Erythroblast (primary cell): ENCODE measurements around the gene DHX16.

Source experiments
- GATA1 ChIP-seq: IDR thresholded peaks from 2 replicates; pipeline ENCODE4 v1.6.1; 2011; ENCODE audit warnings: low read depth, mild to moderate bottlenecking, control low read depth, low read length, moderate library complexity
- POLR2A ChIP-seq: IDR thresholded peaks from 2 replicates; pipeline ENCODE4 v1.6.1; 2011; ENCODE audit warnings: mild to moderate bottlenecking, low read length

DNA sequence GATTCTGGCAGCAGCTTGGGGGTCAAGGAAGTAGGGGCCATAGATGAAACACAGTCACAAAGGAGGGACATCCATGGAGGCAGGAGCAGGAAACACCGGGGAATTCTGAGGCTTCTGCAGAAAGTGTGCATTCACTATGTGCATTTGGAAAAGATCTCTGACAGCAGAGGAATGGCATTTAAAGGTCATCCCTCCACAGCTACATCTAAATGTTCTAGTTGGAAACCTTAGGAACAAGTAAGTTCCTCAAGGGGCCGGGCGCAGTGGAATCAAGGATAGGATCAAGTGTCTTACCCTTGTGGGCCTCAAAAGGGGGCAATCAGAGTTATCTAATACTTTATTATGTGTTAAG is 17.1 kb downstream of the DHX16 start:
- TF ChIP-seq POLR2A, result no peak
- TF ChIP-seq GATA1, result no peak
